Cardiac fibroblast (primary cell): ENCODE data around the gene GTF2F1.

ENCODE experiments used
- DNase-seq, 2 donors: peaks; one replicate each; pipeline versions ENCODE4 v3.0.0 to v3.0.0-alpha.2; 2010; ENCODE audit warnings: low read depth in 2 of 2
- H3K4me3 ChIP-seq, 2 donors: replicated peaks in 1 of 2; 1 replicate in 1 of 2; 2 replicates in 1 of 2; pipeline ENCODE4 v1.5.1; 2011; ENCODE audit warnings: low read depth in 2 of 2, low read length in 2 of 2, mild to moderate bottlenecking in 2 of 2, moderate library complexity in 1 of 2
- TF ChIP-seq, protein P1 (sequence below): IDR thresholded peaks from one replicate; pipeline ENCODE4 v1.5.1; 2011; ENCODE audit warnings: low read depth, mild to moderate bottlenecking, low read length, inconsistent platforms

GTF2F1 gene

DNA sequence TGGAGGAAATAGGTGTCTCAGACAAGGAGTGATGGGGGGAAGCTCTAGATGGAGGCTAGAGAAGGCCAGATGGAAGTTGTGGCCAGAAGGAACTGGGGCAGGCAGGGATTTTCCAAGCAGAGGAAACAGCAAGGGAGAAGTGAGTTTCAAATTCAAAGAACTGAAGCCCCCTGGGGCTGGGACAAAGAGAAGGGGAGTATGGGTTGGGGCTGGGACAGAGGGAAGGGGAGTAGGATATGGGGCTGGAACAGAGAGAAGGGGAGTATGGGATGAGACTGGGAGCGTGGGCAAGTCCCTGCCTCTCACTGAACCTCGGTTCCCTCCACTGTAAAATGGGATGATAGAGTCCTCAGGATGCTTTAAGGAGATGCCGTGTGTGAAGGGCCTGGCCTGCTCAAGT lies 1.9 kb upstream of the GTF2F1 start:
- no peak overlapping the region for H3K4me3 ChIP-seq
- no peak for DNase-seq
- TF ChIP-seq, protein P1, sequence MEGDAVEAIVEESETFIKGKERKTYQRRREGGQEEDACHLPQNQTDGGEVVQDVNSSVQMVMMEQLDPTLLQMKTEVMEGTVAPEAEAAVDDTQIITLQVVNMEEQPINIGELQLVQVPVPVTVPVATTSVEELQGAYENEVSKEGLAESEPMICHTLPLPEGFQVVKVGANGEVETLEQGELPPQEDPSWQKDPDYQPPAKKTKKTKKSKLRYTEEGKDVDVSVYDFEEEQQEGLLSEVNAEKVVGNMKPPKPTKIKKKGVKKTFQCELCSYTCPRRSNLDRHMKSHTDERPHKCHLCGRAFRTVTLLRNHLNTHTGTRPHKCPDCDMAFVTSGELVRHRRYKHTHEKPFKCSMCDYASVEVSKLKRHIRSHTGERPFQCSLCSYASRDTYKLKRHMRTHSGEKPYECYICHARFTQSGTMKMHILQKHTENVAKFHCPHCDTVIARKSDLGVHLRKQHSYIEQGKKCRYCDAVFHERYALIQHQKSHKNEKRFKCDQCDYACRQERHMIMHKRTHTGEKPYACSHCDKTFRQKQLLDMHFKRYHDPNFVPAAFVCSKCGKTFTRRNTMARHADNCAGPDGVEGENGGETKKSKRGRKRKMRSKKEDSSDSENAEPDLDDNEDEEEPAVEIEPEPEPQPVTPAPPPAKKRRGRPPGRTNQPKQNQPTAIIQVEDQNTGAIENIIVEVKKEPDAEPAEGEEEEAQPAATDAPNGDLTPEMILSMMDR = no peak

DNA sequence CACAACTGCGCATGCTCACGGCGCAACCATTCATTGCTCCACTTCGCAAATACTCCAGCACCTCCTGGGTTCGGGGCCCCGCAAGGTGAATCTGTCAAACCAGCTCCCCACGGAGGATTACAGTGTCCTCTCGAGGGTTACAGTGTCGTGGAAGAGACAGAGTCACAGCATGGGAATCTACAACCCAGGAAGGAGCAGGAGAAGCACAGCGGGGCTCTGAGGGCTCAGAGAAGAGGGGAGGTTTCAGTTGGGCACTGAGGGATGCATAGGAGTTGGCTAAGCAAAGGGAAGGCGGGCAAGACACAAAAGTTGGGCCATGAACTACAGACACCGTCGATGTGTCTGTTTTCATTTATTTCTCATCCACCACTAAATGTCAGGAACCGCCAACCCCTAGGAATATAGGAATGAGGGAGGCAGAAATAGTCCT lies 1.0 kb upstream of the GTF2F1 start:
- no peak for DNase-seq
- TF ChIP-seq, protein P1 = no peak
- H3K4me3 ChIP-seq = peak overlapping the region; percentile 86 to 90

DNA sequence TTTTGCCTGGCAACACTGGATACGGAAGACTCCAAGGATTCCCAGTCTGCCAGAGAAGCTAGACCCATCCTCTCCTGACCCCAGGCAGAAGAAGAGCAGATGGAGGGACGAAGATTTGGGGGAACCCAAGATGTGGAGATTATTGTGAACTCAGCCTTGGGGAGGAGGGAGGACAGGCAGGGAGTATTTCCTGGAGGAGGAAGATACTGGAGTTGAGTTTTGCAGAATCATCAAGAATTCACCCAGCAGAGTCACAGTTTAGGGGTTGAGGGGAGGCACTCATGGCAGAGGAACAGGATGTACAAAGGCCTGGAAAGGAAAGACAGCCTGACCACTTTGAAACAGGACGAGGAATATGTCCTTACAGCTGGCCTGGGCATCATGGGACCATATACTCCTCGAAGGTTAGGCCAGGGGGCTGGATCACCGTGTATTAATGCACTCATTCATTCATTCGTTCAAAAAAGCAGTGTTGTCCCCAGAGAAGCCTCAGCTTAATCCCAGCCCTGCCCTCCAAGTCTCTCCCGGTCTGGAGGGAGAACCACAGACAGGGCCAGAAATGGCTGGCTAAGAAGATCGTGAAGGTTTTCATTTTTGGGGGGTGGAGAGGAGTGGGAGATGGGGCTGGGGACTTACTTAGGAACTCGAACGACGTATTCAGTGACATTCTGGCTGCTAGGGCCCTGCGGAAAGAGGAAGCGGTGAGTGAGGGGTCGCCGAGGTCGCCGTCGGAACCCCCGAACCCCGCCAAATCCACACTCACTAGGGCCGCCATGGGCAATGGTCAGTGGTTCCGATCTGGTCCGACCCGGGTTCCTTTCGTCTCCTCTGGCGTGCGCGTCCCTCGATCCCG lies 517 bp downstream of the GTF2F1 start:
- DNase-seq = no peak
- H3K4me3 ChIP-seq = peak overlapping the region; percentile 86 to 90
- TF ChIP-seq, protein P1 = no peak

DNA sequence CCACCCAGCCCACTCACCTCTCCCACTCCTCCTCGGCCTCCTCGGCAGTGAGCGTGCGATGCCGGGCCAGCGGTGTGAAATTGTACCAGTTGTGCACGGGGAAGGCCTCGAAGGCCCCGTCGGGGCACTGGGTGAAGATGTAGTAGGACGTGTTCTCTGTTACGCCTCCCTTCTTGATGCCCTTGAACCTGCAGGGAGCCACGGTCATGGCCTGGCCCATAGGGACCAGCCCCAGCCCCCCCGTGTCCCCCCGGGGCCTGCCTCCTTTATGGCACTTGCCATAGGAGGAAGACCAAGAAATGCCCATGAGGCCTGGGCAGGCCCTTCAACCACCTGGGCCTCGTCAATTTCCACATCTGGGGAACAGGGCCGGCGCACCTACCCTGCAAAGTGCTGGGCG lies 5.6 kb downstream of the GTF2F1 start:
- H3K4me3 ChIP-seq = no peak overlapping the region
- TF ChIP-seq, protein P1 = no peak
- no peak for DNase-seq

DNA sequence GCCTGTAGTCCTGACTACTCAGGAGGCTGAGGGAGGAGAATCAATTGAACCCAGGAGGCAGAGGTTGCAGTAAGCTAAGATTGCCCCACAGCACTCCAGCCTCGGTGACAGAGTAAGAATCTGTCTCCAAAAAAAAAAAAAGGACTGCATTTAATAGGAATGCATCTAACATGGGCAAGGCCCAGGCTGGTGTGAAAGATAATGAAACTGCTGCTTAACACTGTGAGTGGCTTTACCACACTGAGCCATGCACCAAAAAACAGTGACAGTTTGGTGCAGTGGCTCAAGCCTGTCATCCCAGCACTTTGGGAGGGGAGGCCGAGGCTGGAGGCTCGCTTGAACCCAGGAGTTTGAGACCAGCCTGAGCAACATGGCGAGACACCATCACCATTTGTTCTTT lies 8.6 kb downstream of the GTF2F1 start:
- no peak for DNase-seq
- H3K4me3 ChIP-seq = no peak overlapping the region
- TF ChIP-seq, protein P1 = no peak

GRCh38 chr19:6383188-6383587 lies 9.8 kb downstream of the GTF2F1 start:
- DNase-seq = no peak
- TF ChIP-seq, protein P1 = no peak
- H3K4me3 ChIP-seq = no peak overlapping the region
